Activated CD8-positive, alpha-beta memory T cell treated with anti-CD3 and anti-CD28 coated beads for 1 hour (primary cell): ENCODE measurements around the gene CACNB2.

Source experiments
- DNase-seq, 2 donors: peaks; one replicate each; pipeline ENCODE4 v3.0.0-alpha.2; 2020; ENCODE audit warnings: low read depth in 1 of 2; ENCODE audit errors: extremely low read depth in 1 of 2

CACNB2 gene

DNA sequence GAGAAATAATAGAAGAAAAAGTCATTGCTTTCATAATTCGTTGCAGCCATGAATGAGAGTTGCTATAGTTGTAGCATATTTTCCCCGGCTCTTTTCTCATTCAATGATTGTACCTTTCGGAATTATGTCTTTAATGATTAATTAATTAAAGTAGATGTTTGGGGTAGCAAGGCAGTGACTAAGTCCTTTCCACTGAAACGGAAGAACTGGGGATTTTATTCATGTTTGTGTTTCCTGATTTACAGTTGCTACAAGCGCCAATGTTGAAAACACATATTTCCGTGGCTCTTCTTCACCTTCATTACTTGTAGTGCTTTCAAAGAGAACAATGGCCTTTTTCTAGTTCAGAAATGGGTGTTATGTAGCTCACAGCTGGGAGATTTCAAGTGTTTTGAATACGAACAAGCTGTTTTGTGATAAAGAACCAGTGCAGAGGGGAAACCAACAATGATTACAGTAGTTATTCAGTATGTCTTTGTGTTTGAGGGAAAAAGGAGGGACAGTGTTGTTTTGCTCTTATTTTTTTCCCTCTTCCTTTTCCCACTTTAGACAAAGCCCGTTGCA is 357.7 kb downstream of the CACNB2 start:
- DNase-seq: no peak

DNA sequence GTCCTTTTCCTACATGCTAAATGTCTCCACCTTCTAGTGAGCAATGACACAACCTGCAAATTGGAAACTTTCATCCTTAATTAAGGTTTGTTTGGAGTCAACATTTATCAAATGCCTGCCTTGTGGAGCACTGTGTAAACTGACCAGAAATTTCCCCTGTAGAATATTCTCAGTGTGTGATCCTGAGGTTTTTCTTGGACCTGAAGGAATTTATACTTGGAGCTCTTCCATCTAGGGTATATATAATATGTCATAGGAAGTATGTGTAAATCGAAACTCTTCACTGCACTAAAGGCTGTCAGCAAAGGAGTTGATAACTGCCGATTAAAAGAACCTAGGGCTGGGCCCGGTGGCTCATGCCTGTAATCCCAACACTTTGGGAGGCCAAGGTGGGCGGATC is 358.8 kb downstream of the CACNB2 start:
- no peak for DNase-seq

DNA sequence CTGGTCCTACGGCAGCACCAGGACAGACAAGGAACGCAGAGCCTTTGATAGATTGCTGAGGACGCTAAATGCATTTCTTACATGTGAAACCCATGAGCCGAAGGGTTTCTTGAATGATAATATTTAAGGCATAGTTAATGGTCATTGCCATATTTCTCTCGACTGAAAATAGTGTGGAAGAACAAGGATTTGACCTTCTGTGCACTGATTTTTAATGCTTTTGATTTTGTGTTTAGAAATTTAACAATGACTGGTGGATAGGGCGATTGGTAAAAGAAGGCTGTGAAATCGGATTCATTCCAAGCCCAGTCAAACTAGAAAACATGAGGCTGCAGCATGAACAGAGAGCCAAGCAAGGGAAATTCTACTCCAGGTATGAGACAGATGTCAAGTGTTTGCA is 360.4 kb downstream of the CACNB2 start:
- DNase-seq: no peak

DNA sequence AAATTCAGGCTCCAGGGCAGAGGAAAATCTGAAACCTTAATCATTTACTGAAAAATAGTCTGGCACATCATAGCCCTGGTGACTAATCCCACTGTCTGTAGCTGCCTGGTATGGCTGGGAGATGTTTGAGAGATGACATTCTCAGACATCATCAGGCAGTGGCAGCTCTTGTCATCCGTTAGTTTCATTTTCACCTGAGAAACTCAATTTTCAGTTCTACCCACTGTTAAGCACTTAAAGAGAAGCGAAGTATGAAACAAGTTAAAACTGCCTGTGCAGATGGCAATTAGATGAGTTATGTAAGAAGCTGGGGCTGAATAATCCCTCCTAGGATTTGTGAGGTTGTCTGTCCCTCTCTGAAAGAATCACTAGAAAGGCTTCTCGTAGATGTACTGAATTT is 361.0 kb downstream of the CACNB2 start:
- no peak for DNase-seq

DNA sequence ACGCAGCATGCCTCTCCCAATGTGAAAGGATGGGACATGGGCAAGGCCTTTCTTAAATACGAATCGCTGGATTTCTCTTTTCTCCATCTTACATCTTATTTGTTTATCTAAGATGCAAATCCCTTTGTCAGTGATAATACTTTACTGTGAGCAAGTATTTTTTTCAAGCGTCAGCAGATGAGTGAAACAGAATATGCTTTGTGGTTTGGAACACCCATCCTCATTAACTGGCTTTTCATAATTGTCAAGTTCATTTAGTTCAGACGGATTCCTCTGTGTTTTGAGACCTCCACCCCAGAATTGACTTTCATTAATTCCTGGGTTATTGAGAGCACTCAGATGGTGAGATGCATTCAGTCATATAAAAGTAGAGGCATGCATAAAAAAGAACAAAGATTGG is 361.4 kb downstream of the CACNB2 start:
- no peak for DNase-seq

DNA sequence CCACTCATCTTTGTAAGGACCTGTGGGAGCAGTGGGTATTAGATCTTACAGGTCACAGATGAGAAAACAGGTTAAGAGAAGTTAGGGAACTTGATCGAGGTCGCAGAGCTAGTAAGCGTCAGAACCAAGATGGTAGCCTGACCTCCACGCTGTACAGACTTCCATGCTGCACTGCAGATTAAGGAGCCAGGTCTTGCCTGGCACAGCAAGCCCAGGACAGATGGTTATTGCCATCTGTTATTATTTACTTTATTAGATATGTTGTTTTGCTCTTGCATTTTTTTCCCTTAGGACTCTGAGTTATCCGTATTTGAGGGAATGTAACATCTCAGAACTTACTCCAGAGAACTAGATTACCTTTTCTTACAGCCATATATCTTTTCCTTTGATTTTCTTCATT is 363.9 kb downstream of the CACNB2 start:
- no peak for DNase-seq

DNA sequence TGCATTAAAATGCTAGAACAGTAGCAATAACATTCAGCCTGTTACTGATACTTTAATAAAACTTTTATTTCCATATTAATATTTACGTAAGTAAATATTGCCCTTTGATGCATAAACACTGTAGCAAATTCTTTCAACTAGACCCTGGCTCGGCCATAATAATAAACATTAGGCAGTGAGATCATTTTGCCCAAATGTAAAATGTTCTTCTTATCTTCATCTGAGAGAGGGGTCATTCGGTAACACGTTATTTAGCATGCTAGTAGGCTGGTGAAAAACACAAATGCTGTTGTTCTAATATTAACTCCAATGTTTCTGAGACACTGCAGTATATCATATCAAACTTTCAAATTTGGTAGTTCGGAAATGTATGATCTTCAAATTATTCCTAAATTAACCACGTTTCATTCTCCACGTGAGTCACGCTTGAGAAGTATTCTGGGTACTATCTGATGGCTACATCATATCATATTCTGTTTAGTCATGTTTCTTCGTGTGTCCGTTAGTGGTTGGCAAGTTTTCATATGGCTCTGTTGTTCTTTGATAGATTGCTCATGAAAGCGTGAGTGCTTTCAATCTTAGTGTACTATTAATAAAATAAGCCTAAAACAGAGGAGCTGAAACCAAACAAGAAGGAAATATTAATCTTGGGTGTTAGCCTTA is 365.4 kb downstream of the CACNB2 start:
- no peak for DNase-seq

DNA sequence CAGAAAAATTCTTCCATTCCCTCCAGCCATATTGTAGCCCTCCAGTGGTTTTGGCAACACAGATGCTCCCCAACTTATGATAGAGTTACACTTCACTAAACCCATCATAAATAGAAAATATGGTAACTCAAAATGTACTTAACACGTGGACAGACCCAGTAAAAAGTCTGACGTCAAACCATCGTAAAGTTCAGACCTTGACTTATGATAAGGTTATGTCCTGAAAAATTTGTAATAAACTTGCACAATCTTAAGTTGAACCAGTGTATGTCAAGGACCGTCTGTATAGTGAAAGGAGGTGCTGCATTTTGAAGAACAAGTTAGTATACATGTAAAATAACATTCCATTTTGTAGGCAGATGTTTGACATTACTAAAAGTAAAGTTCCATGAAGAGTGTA is 368.4 kb downstream of the CACNB2 start:
- no peak for DNase-seq

DNA sequence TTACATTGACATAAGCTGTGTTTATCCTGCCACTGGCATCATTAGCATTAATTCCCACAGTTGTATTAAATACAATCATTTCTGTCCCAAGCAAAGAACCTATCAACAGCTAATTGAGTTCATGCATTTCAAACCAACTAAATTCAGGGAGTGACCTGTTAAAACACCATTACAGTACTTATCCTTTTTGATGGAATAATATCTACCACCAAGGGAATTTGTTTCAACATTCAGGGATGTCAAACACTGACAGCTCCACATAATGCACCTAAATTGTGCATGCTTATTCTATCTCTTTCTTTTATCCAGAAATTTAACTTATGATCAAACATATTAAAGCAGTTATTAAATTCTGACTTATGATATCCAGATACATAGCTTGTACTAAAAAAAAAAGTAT is 374.3 kb downstream of the CACNB2 start:
- no peak for DNase-seq

DNA sequence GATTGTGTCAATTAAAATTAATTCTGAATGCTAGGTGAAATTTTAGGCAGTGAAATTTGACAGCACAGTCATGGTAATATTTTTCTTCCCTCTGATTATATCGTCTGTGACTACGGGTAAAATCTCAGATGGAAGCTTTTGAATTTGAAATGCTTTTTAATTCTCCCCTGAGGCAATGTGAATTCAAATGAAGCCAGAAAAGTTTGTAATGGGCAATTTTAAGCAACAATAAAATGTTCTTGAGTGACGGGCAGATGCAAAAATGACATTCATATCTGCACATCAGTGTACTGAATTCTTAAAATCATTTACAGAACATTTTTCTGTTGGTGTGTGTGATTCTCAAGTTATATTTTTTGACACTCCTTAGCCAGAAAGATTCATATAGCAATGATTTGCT is 376.6 kb downstream of the CACNB2 start:
- DNase-seq: no peak

DNA sequence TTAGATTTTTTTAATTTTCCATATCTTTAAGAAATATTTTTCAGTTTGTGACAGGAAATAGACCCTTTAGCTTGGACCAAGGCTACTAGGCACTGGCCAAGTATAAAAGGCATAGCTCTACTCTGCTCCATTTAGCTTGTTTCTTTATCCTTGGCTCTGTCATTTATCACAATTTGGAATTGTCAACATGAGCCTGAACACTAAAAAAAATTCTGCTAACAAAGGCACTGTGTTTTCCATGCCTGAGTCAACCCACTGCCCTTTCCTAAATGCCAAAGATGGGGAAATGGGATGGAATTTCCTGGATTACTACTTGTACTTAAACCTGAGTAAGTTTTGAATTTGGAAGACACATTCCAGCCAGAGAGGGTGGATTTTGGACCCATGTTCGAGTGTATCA is 382.8 kb downstream of the CACNB2 start:
- DNase-seq: no peak

DNA sequence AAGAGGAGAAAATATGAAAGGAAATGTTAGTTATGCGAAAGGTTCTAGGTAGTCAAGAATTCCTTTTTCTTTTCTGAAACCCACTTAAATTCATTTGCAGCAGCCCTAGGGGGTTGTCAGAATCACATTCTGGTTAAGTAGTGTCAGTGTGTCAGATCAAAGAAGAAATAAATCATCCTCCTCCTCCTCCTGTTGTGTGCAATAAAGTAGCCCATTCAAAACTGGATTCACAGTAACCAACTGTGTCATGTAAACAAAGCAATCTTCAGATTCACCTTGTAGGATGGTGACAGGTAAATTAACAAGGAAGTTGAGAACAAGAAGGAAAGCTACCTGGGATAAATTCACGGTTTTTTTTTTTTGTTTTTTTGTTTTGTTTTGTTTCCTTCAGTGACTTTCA is 383.6 kb downstream of the CACNB2 start:
- no peak for DNase-seq

DNA sequence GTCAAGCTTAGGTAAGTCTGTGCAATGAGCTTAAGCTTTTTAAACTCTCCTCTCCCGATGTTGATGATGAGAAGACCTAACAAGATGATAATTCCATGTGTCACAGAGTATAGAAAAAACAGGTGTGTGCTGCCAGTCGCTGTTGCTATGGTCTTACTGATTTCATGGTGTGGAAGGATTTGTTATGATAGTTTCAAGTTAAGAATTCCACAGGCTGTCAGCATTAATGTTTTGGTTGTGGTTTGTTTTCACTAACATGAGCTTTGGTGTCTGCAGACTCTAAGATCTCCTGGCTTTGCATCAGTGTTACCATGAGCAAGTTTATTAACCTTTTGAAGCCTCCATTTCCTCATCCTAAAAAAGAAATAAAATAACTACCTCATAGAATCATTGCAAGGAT is 387.5 kb downstream of the CACNB2 start:
- DNase-seq: no peak

DNA sequence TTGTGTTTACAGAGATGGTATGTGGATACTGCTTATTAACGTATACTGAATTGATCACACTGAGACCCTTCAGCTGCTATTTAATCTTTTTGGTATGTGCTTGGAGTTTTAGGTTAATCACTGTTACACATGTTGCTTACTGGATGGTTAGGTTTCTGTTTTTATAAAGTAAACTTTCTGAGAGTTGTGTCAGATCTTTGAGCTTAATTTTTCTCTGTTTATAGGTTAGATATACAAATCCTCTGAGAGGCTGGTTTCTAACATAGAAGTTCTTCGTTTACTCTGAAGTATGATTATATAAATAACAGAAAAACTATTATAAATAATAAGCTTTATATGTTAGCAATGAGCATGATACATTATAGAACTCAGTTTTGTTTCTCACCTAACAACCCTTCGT is 388.1 kb downstream of the CACNB2 start:
- no peak for DNase-seq

DNA sequence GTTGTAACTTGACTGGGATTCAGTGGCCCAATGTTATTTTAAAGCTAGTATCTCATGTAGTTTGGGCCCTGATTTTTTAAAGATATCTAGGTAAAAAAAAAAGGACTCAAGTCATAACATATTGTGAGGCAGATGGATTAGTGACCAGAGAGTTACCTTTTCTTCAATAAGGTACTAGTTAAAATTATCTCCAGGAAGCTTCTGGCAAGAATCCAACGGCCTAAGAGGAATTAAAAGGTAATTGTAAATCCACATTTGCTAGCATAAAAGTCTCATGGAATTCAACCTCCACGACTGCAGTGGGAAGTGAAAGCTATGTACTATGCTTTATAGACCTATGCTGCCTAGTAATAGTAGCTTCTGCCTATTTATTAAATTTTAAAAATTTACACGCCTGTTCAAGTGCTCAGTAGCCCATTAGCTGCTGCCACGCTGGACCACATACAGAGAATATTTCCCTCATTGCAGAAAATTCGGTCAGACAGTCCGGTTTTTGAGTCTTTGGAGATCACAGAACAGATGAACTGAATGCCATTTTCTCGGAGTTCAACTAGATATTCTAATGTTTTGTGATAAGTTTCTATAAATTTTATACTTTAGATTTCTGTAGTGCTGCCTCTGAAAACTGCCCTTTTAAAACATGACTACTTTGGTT is 392.8 kb downstream of the CACNB2 start:
- DNase-seq: no peak

DNA sequence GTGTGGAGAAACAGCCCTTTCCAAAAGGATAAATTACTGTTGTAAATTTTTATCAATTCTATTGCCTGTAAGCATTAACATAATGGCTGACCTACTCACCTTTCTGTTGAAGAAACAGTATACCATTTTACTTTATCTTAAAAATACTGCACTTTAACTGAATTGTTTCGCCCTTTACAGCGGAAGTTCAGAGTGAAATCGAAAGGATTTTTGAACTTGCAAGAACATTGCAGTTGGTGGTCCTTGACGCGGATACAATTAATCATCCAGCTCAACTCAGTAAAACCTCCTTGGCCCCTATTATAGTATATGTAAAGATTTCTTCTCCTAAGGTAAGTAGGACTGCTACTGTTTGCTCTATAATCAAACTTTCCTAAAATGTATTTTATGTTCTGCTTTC is 393.7 kb downstream of the CACNB2 start:
- DNase-seq: no peak

DNA sequence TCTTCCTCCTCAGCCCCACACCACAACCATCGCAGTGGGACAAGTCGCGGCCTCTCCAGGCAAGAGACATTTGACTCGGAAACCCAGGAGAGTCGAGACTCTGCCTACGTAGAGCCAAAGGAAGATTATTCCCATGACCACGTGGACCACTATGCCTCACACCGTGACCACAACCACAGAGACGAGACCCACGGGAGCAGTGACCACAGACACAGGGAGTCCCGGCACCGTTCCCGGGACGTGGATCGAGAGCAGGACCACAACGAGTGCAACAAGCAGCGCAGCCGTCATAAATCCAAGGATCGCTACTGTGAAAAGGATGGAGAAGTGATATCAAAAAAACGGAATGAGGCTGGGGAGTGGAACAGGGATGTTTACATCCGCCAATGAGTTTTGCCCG is 399.1 kb downstream of the CACNB2 start:
- DNase-seq: no peak

DNA sequence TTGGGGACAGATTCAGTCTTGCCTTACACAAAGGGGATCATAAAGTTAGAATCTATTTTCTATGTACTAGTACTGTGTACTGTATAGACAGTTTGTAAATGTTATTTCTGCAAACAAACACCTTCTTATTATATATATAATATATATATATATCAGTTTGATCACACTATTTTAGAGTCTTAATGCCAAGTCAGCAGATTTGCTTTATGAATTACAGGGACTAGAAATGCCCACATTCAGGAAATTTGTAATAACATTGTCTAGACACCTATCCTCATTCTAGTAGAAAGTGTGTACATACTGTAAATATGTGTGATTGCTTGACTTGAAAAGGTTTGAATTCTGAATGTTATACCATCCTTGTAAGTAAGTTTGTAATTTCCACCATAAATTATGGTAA is 400.0 kb downstream of the CACNB2 start:
- DNase-seq: no peak

DNA sequence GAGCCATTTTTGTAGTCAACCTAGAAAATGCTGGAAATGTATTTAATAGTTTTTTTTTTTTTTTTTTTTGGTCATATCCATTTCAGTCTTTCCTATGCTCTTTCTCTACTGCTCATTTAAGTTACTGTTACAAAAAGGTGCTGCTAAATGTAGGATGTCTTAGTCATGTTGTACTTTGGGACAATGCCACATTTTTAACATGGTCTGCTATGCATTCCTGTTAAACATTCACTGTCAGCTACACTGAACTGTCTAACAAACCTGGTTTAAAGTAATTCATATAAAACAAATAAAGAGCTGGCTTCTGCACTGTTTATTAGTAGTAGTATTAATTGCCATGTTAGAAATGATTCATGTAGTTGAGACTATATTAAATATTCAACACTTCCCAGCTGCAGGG is 402.6 kb downstream of the CACNB2 start:
- DNase-seq: no peak

DNA sequence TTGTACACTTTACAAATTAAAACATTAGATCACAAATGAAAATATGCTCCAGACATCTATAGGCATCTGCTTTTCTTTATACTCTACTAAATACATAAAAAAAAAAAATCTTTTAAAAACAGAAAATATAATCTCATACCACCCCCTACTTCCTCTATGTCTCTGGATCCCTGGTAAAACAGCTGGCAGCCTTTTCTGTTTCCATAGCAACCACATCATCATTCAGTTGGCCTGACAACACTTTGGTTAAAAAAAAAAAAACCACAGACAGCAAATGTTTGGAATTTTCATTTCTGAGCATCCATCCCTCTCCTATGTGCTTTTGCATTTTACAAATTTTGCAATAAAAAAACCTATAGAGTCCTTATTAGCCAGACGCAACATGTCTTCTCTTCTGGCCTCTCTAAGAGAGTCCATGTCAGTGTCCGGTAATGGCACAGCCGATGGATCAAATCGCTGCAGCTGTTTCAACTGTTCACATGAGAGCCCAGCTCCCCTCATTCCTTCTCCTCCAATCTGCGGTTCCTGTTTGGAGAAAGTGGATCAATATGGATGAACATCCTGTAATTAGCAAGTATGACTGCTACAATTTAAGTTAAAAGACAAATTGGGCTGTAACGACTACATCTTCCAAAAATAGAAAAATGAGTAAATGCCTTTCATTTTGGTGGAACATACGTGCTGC is 405.5 kb downstream of the CACNB2 start:
- DNase-seq: no peak

DNA sequence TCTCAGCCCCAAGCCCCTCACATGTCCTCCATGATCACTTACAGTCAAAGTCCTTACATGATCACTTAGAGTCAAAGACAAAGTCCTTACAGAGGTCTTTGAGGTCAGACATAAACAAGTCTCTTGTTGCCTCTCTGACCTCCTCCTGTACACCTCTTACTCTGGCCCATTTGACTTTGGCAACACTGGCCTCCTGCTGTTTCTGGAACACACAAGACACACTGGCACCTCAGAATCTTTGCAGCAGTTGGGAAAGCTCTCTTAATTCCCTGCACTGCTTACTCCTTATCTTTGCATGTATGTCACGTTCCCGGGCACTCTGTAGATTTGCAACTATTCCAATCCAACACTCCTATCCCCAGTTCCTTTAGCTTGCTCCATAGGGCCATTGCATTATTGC is 408.9 kb downstream of the CACNB2 start:
- DNase-seq: no peak

DNA sequence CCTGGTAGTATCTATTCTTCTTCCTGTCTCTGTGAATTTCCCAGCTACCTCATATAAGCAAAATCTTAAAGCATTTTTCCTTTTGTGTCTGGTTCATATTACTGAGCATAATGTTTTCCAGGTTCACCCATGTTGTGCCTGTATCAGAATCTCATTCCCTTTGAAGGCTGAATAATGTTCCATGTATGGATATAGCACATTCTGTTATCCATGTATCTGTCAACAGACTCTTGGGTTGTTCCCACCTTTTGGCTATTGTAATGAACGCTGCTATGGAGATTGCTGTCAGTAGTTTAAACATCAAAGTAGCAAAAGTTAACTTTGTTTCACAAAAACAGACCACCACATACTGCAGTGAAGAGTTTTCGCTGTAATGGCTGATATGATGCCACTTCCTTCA is 411.2 kb downstream of the CACNB2 start:
- no peak for DNase-seq
